ENCODE measurements around the gene DGCR6.
"Not testable (repeated sequence)": the region's sequence is repeated elsewhere in the genome, so short reads cannot be mapped to it uniquely, and the experiment has no call there.

DGCR6 gene

GRCh38 chr22:18905540-18906409 is at the start of gene DGCR6:
TSS of gene DGCR6 (plus strand) at chr22:18906320. CDS start at chr22:18906375, 55 bp downstream.
- in situ Hi-C loops (cut with HindIII; ENCODE audit: low sequenced_read_pairs), result no loop called here

- in situ Hi-C loops (cut with HindIII; ENCODE audit: low sequenced_read_pairs), result not testable (repeated sequence)
Observed at GRCh38 chr22:18859314-18859713, 46.8 kb upstream of the DGCR6 start.

GRCh38 chr22:18881260-18881659 is 24.9 kb upstream of the DGCR6 start:
- in situ Hi-C loops (cut with HindIII; ENCODE audit: low sequenced_read_pairs), result not testable (repeated sequence)

GRCh38 chr22:18884465-18884864 is 21.7 kb upstream of the DGCR6 start:
- in situ Hi-C loops (cut with HindIII; ENCODE audit: low sequenced_read_pairs), result not testable (repeated sequence)

GRCh38 chr22:18888115-18888514 is 18.0 kb upstream of the DGCR6 start:
- in situ Hi-C loops (cut with HindIII; ENCODE audit: low sequenced_read_pairs), result no loop called here

GRCh38 chr22:18890510-18891192 is 15.5 kb upstream of the DGCR6 start:
- in situ Hi-C loops (cut with HindIII; ENCODE audit: low sequenced_read_pairs), result not testable (repeated sequence)

- in situ Hi-C loops (cut with HindIII; ENCODE audit: low sequenced_read_pairs), result not testable (repeated sequence)
Observed at GRCh38 chr22:18893775-18894174, 12.3 kb upstream of the DGCR6 start.

- in situ Hi-C loops (cut with HindIII; ENCODE audit: low sequenced_read_pairs), result not testable (repeated sequence)
Observed at GRCh38 chr22:18896037-18896657, 10.0 kb upstream of the DGCR6 start.

- in situ Hi-C loops (cut with HindIII; ENCODE audit: low sequenced_read_pairs), result not testable (repeated sequence)
Observed at GRCh38 chr22:18906410-18906745, 258 bp downstream of the DGCR6 start.

- in situ Hi-C loops (cut with HindIII; ENCODE audit: low sequenced_read_pairs), result no loop called here
Observed at GRCh38 chr22:18906896-18907295, 776 bp downstream of the DGCR6 start.

GRCh38 chr22:18909556-18909955 is 3.4 kb downstream of the DGCR6 start:
- in situ Hi-C loops (cut with HindIII; ENCODE audit: low sequenced_read_pairs), result no loop called here

- in situ Hi-C loops (cut with HindIII; ENCODE audit: low sequenced_read_pairs), result not testable (repeated sequence)
Observed at GRCh38 chr22:18911535-18911934, 5.4 kb downstream of the DGCR6 start.

GRCh38 chr22:18912264-18912946 is 6.3 kb downstream of the DGCR6 start:
- in situ Hi-C loops (cut with HindIII; ENCODE audit: low sequenced_read_pairs), result not testable (repeated sequence)

- in situ Hi-C loops (cut with HindIII; ENCODE audit: low sequenced_read_pairs), result not testable (repeated sequence)
Observed at GRCh38 chr22:18914558-18914957, 8.4 kb downstream of the DGCR6 start.

- in situ Hi-C loops (cut with HindIII; ENCODE audit: low sequenced_read_pairs), result not testable (repeated sequence)
Observed at GRCh38 chr22:18915550-18915949, 9.4 kb downstream of the DGCR6 start.

- in situ Hi-C loops (cut with HindIII; ENCODE audit: low sequenced_read_pairs), result not testable (repeated sequence)
Observed at GRCh38 chr22:18917818-18918217, 11.7 kb downstream of the DGCR6 start.

- in situ Hi-C loops (cut with HindIII; ENCODE audit: low sequenced_read_pairs), result not testable (repeated sequence)
Observed at GRCh38 chr22:18920257-18920902, 14.3 kb downstream of the DGCR6 start.

GRCh38 chr22:18925368-18926064 is 19.4 kb downstream of the DGCR6 start:
- in situ Hi-C loops (cut with HindIII; ENCODE audit: low sequenced_read_pairs), result no loop called here

- in situ Hi-C loops (cut with HindIII; ENCODE audit: low sequenced_read_pairs), result no loop called here
Observed at GRCh38 chr22:18927020-18927419, 20.9 kb downstream of the DGCR6 start.

GRCh38 chr22:18927573-18927972 is 21.5 kb downstream of the DGCR6 start:
- in situ Hi-C loops (cut with HindIII; ENCODE audit: low sequenced_read_pairs), result no loop called here

All from endothelial cell of hepatic sinusoid (primary cell).